ENCODE results near the gene PFKL.

- TF ChIP-seq CTCF (IDR thresholded peaks at IDR 0.05; ENCODE audit: low read depth, low read length) = no peak
- no peak for TF ChIP-seq POLR2A (IDR thresholded peaks at IDR 0.05; ENCODE audit: extremely low read depth, insufficient read length)
Measured at GRCh38 chr21:44291078-44291935, 8.5 kb upstream of the PFKL start.

All from NB4 (cell line).